Endometrial microvascular endothelial cells (primary cell): ENCODE measurements around the gene NEK7. TPM values are rescaled to one million over a fixed set of nuclear protein-coding genes. Genes with fewer than 3 reads are reported as not detected.
"Not testable (repeated sequence)": the region's sequence is repeated elsewhere in the genome, so short reads cannot be mapped to it uniquely, and the experiment has no call there.

ENCODE experiments used
- in situ Hi-C: cut with HindIII; loops from 2 replicates; pipeline ENCODE4 v1.10.0; 2017; ENCODE audit warnings: low sequenced_read_pairs, low pct_unique_long_range_greater_than_20kb; ENCODE audit errors: inconsistent ontology term
- total RNA-seq: library from RNA; depleted of rRNA; stranded (reverse); fragments of >200 nt; gene quantifications from one replicate; pipeline ENCODE4 v1.2.3, GENCODE V29; 2015; ENCODE audit errors: inconsistent ontology term

Gene NEK7
- total RNA-seq, 1 donor from 2014 or later = 38.7 TPM

- in situ Hi-C loops = no loop called here
Observed at GRCh38 chr1:198300451-198300850, 143.7 kb downstream of the NEK7 start.

- in situ Hi-C loops = no loop called here
Observed at GRCh38 chr1:198304431-198304830, 147.6 kb downstream of the NEK7 start.

- in situ Hi-C loops = not testable (repeated sequence)
Observed at GRCh38 chr1:198314817-198315216, 158.0 kb downstream of the NEK7 start.

- in situ Hi-C loops = not testable (repeated sequence)
Observed at GRCh38 chr1:198315331-198315730, 158.5 kb downstream of the NEK7 start.

GRCh38 chr1:198316546-198317100 lies 159.8 kb downstream of the NEK7 start:
- in situ Hi-C loops = no loop called here

GRCh38 chr1:198318085-198318484 lies 161.3 kb downstream of the NEK7 start:
- in situ Hi-C loops = no loop called here

GRCh38 chr1:198320759-198321158 lies 164.0 kb downstream of the NEK7 start:
- in situ Hi-C loops = no loop called here

- in situ Hi-C loops = no loop called here
Observed at GRCh38 chr1:198326232-198326631, 169.4 kb downstream of the NEK7 start.

- in situ Hi-C loops = no loop called here
Observed at GRCh38 chr1:198326915-198327314, 170.1 kb downstream of the NEK7 start.

- in situ Hi-C loops = no loop called here
Observed at GRCh38 chr1:198328458-198329032, 171.7 kb downstream of the NEK7 start.

- in situ Hi-C loops = no loop called here
Observed at GRCh38 chr1:198330982-198331615, 174.3 kb downstream of the NEK7 start.

- in situ Hi-C loops = no loop called here
Observed at GRCh38 chr1:198333744-198334143, 176.9 kb downstream of the NEK7 start.

GRCh38 chr1:198335663-198336062 lies 178.9 kb downstream of the NEK7 start:
- in situ Hi-C loops = no loop called here

- in situ Hi-C loops = no loop called here
Observed at GRCh38 chr1:198337886-198338285, 181.1 kb downstream of the NEK7 start.

GRCh38 chr1:198340139-198340538 lies 183.3 kb downstream of the NEK7 start:
- in situ Hi-C loops = no loop called here

- in situ Hi-C loops = no loop called here
Observed at GRCh38 chr1:198346178-198346577, 189.4 kb downstream of the NEK7 start.

GRCh38 chr1:198350456-198350855 lies 193.7 kb downstream of the NEK7 start:
- in situ Hi-C loops = no loop called here

- in situ Hi-C loops = no loop called here
Observed at GRCh38 chr1:198352975-198353695, 196.3 kb downstream of the NEK7 start.

GRCh38 chr1:198357937-198358336 lies 201.1 kb downstream of the NEK7 start:
- in situ Hi-C loops = no loop called here
